ENCODE data around the gene AGBL1. TPM values are rescaled to one million over a fixed set of nuclear protein-coding genes. Genes with fewer than 3 reads are reported as not detected.
"Not testable (repeated sequence)": the region's sequence is repeated elsewhere in the genome, so short reads cannot be mapped to it uniquely, and the experiment has no call there.

Gene AGBL1
- total RNA-seq, 1 donor from 2014 or later, result not detected

- DNase-seq (ENCODE audit: low read depth in 2 of 2), result no peak
Measured at GRCh38 chr15:86502301-86502700, 422.6 kb downstream of the AGBL1 start.

GRCh38 chr15:86505951-86506350, 426.3 kb downstream of the AGBL1 start:
- no peak for DNase-seq (ENCODE audit: low read depth in 2 of 2)

GRCh38 chr15:86506401-86506800, 426.7 kb downstream of the AGBL1 start:
- no peak for DNase-seq (ENCODE audit: low read depth in 2 of 2)

- no peak for DNase-seq (ENCODE audit: low read depth in 2 of 2)
Measured at GRCh38 chr15:86515625-86516024, 436.0 kb downstream of the AGBL1 start.

- no peak for DNase-seq (ENCODE audit: low read depth in 2 of 2)
Measured at GRCh38 chr15:86522721-86523120, 443.1 kb downstream of the AGBL1 start.

- no peak for DNase-seq (ENCODE audit: low read depth in 2 of 2)
Measured at GRCh38 chr15:86526938-86527690, 447.4 kb downstream of the AGBL1 start.

- DNase-seq (ENCODE audit: low read depth in 2 of 2), result not testable (repeated sequence)
Measured at GRCh38 chr15:86528094-86528493, 448.4 kb downstream of the AGBL1 start.

- no peak for DNase-seq (ENCODE audit: low read depth in 2 of 2)
Measured at GRCh38 chr15:86538141-86538540, 458.5 kb downstream of the AGBL1 start.

GRCh38 chr15:86540840-86541467, 461.3 kb downstream of the AGBL1 start:
- DNase-seq (ENCODE audit: low read depth in 2 of 2), result no peak

- DNase-seq (ENCODE audit: low read depth in 2 of 2), result no peak
Measured at GRCh38 chr15:86541540-86541939, 461.9 kb downstream of the AGBL1 start.

GRCh38 chr15:86550075-86550474, 470.4 kb downstream of the AGBL1 start:
- no peak for DNase-seq (ENCODE audit: low read depth in 2 of 2)

- DNase-seq (ENCODE audit: low read depth in 2 of 2), result no peak
Measured at GRCh38 chr15:86553108-86553507, 473.4 kb downstream of the AGBL1 start.

GRCh38 chr15:86555098-86555497, 475.4 kb downstream of the AGBL1 start:
- DNase-seq (ENCODE audit: low read depth in 2 of 2), result no peak

- no peak for DNase-seq (ENCODE audit: low read depth in 2 of 2)
Measured at GRCh38 chr15:86555939-86556338, 476.3 kb downstream of the AGBL1 start.

- no peak for DNase-seq (ENCODE audit: low read depth in 2 of 2)
Measured at GRCh38 chr15:86556396-86557017, 476.8 kb downstream of the AGBL1 start.

GRCh38 chr15:86557018-86557550, 477.4 kb downstream of the AGBL1 start:
- no peak for DNase-seq (ENCODE audit: low read depth in 2 of 2)

GRCh38 chr15:86558252-86558651, 478.6 kb downstream of the AGBL1 start:
- no peak for DNase-seq (ENCODE audit: low read depth in 2 of 2)

- no peak for DNase-seq (ENCODE audit: low read depth in 2 of 2)
Measured at GRCh38 chr15:86558686-86559085, 479.0 kb downstream of the AGBL1 start.

- DNase-seq (ENCODE audit: low read depth in 2 of 2), result no peak
Measured at GRCh38 chr15:86568378-86568777, 488.7 kb downstream of the AGBL1 start.

- no peak for DNase-seq (ENCODE audit: low read depth in 2 of 2)
Measured at GRCh38 chr15:86570738-86571137, 491.1 kb downstream of the AGBL1 start.

- no peak for DNase-seq (ENCODE audit: low read depth in 2 of 2)
Measured at GRCh38 chr15:86571873-86572272, 492.2 kb downstream of the AGBL1 start.

- DNase-seq (ENCODE audit: low read depth in 2 of 2), result no peak
Measured at GRCh38 chr15:86572368-86572841, 492.7 kb downstream of the AGBL1 start.

Measured in lung microvascular endothelial cell (primary cell).